SHP77 treated with DMSO at 0.1 percent for 48 hours (cell line): ENCODE measurements around the gene ABL1.

Experiments used
- DNase-seq: peaks from one replicate; lab custom pipeline; 2025; lab: John Stamatoyannopoulos, UW

ABL1 gene

GRCh38 chr9:130931508-130932254, 96.6 kb downstream of the ABL1 start:
- no peak for DNase-seq

- DNase-seq, result no peak
These were observed 97.4 kb downstream of the ABL1 start for GRCh38 chr9:130932255-130933079.

GRCh38 chr9:130933114-130934046, 98.3 kb downstream of the ABL1 start:
- DNase-seq, result no peak

- DNase-seq, result no peak
These were observed 99.2 kb downstream of the ABL1 start for GRCh38 chr9:130934246-130934645.

GRCh38 chr9:130934702-130935647, 99.9 kb downstream of the ABL1 start:
- no peak for DNase-seq

GRCh38 chr9:130935648-130936271, 100.7 kb downstream of the ABL1 start:
- DNase-seq, result no peak

- no peak for DNase-seq
These were observed 101.4 kb downstream of the ABL1 start for GRCh38 chr9:130936285-130937117.
